LNCAP (cell line): ENCODE results near the gene LRRC15.
A peak's percentile ranks its signal among the peaks of the same experiment; 100 is the strongest.

Experiments
- TF ChIP-seq, protein P1 (sequence below): fragments of 450-650 bp; IDR thresholded peaks from 2 replicates; pipeline ENCODE4 v1.5.1; 2017; ENCODE audit warnings: mild to moderate bottlenecking

Gene LRRC15

DNA sequence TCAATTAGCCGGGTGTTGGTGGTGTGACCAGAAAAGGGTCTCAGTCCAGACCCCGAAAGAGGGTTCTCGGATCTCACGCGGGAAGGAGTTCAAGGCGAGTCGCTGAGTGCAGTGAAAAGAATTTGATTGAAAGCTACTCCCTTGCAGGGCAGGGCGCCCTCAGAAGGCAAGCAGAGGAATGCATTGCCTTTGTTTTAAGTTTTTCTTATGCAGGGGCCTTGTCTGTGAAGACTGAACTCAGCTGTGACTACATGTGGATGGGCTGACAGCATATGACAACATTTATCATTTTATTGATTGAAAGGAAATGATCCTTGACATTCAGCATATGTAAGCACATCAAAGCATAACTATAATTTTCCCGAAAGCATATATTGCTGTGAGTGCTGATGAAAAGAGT lies 30.2 kb downstream of the LRRC15 start:
- TF ChIP-seq, protein P1, sequence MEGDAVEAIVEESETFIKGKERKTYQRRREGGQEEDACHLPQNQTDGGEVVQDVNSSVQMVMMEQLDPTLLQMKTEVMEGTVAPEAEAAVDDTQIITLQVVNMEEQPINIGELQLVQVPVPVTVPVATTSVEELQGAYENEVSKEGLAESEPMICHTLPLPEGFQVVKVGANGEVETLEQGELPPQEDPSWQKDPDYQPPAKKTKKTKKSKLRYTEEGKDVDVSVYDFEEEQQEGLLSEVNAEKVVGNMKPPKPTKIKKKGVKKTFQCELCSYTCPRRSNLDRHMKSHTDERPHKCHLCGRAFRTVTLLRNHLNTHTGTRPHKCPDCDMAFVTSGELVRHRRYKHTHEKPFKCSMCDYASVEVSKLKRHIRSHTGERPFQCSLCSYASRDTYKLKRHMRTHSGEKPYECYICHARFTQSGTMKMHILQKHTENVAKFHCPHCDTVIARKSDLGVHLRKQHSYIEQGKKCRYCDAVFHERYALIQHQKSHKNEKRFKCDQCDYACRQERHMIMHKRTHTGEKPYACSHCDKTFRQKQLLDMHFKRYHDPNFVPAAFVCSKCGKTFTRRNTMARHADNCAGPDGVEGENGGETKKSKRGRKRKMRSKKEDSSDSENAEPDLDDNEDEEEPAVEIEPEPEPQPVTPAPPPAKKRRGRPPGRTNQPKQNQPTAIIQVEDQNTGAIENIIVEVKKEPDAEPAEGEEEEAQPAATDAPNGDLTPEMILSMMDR, result no peak

- TF ChIP-seq, protein P1, result no peak
Measured at GRCh38 chr3:194337965-194338753, 31.4 kb downstream of the LRRC15 start.

DNA sequence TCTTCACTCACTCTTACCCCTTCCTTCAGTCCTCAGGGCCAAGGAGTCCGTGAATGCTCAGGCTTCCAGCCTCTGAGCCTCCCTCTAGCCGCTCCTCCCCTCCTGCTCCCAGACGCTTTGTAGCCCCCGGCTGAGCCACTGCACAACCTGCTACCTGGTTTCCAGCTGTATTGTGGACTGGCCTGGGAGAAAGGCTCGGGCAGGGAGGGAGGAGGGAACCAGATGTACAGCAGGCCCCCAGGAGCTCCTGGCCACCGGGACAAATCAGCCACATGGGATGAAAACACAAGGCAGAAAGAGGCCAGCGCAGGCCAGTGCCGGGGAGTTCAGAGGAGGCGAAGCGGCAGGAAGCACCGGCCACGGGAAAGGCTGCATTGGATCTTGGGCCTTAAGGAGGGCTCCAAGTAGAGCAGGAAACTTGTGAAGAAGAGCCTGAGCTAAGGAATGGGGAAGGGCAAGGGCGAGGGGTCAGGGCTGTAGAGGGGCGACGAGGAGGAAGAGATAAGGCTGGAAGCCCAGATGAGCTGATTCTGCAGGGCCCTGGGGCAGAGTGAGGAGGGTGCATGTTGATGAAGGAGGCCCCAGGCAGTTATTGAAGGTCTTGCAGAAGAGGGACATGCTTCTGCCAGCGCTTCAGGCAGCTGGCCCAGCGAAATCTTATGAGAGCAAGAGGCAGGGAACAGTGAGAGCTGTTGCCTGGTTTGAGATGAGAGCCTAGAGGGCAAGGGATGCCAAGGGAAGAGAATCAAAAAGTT lies 32.8 kb downstream of the LRRC15 start:
- TF ChIP-seq, protein P1, result no peak

DNA sequence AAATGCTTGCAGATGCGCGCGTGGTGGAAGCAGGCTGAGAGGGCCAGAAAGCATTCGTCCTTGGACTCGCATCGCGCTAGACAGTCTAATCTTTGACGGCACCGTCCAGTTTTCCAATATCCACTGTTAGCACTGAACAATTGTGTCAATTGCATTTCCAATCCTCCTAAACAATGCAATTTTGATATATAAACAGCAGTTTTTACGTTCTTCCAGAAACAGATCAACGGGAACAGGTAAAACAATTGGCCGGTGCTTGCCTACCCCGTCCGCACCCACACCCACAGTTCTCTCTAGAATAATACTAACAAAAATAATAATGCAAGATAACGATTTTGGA lies 35.6 kb downstream of the LRRC15 start:
- TF ChIP-seq, protein P1, result no peak

DNA sequence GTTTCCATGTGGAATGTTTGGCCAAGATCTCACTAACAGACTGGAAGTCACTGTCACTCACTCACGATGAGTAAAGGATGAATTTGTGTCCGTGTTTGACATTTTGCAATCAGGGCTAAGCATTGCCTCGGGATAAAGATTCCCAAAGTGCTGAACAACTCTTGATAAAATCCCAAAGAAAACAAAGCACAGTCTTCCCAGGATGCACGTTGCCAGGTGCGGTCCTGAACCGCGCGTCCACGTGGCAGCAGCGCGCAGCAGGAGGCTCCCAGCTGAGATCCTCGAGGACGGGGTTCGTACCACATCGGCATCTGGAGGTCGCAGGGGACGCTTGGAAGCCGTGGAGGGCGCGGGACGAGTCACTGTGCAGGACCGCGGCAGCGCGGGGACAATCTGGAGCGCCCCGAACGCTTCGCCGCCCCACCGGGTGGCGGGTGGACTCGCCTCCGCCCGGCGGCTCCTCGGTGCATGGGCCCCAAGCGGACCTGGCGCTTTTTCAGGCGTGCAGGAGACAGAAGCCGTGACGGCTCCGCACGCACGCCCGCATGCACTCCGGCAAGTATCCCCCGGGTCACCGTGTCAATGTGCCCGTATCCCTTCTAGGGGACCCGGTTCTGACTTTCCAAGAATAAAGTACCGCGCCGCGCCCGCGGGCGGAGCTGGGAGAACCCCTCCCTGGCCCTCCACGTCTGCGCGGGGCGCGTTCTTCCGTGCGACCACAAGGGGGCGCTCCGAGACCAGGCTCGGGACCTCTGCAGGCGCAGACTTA lies 36.1 kb downstream of the LRRC15 start:
- TF ChIP-seq, protein P1, result peak; percentile 96

DNA sequence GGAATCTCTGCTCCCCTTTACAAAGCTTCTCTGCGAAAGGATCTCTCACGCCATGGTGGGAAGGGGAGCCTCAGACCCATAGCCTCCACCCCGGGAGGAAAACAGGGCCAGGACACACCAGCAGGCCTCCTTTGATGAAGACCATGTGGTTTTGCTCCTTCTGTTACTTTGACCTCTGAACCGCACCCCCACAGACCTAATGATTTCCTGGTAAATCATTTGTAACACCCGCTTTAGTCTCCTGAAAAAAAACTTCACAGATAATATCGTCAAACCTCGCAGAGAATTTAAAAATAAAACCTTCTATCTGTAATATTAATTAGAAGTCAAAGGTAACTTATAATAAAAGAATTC lies 36.7 kb downstream of the LRRC15 start:
- TF ChIP-seq, protein P1, result no peak

DNA sequence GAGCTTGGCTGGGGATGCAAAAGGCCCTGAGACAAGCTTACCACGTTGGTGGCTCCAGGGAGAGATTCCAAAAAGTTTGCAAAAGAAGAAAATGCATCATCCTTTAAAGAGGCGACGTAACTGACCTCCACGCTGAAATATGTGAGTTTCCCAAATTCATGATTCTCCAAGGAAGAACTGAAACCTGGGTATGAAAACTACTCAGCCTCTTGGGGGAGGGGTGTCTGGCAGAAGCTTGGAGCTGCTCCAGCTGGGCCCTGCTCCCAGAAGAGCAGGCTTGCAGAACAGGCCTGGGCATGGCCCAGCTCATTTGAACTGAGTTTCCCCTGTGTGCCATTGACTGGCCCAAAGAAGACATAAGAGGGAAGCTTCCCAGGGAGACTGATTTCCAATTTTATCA lies 39.0 kb downstream of the LRRC15 start:
- TF ChIP-seq, protein P1, result no peak
